ENCODE measurements around the gene C2CD4B. TPM values are rescaled to one million over a fixed set of nuclear protein-coding genes. Genes with fewer than 3 reads are reported as not detected.

C2CD4B gene
- total and polyA plus RNA-seq, 2 of the 13 experiments (the other 11 are each of a cell fraction or from before 2014, with no cell fraction given), result not detected

GRCh38 chr15:62153228-62153627 is 11.9 kb downstream of the C2CD4B start:
- H3K9ac ChIP-seq (ENCODE audit: insufficient read depth, low read depth, low read length), result no peak overlapping the region
- FAIRE-seq (no peak), ATAC-seq (no peak), DNase-seq (ENCODE audit: low spot score) (no peak)
- H3K4me1 ChIP-seq (ENCODE audit: insufficient read depth, low read length), result no peaks in the 10 kb centered on the region
- no TSS peak for BruUV-seq (replicated peaks)
- H3K27me3 ChIP-seq (ENCODE audit: control insufficient read depth in 1 of 2, insufficient read depth in 2 of 2, low read length in 2 of 2), result 0 out of 5 replicates have a peak, but pooled peaks cover 0 to 2% of the 10 kb centered on the region in 2 experiments
- WGBS (ENCODE audit: low lambda C conversion rate), result under 1% methylated on average over 4 of the region's 4 CpGs
- no peaks in the 10 kb centered on the region for H4K20me1 ChIP-seq (ENCODE audit: insufficient read depth, low read length)
- CTCF ChIA-PET (ENCODE audit: low intra/inter-chr PET ratio, low total read pairs), result no interaction called here
- H3K4me3 ChIP-seq (replicated peaks in 1 of 3; ENCODE audit: insufficient read depth in 1 of 3, low read depth in 2 of 3, low read length in 3 of 3), result no peak overlapping the region
- H3K4me2 ChIP-seq (ENCODE audit: low read depth, low read length), result no peak overlapping the region
- POLR2A ChIA-PET, result no interaction called here
- intact Hi-C loops (cut with micrococcal nuclease; ENCODE audit: unreplicated experiment), result no loop called here
- no peaks in the 10 kb centered on the region for H3K79me2 ChIP-seq (ENCODE audit: insufficient read depth, low read length)
- H3K9me3 ChIP-seq (ENCODE audit: low read length), result no peaks in the 10 kb centered on the region
- in situ Hi-C loops (cut with HindIII; ENCODE audit: extremely low pct_ligation_motif_present, low pct_unique_long_range_greater_than_20kb), result no loop called here
- no peaks in the 10 kb centered on the region for H3K36me3 ChIP-seq (replicated peaks in 1 of 2; ENCODE audit: control insufficient read depth in 1 of 2, insufficient read depth in 2 of 2, low read length in 2 of 2)
- H2AFZ ChIP-seq (ENCODE audit: low read length), result no peak overlapping the region
- H3K27ac ChIP-seq (ENCODE audit: extremely low read length, insufficient read depth, low read length), result no peak overlapping the region
- TF ChIP-seq NR2F1 (CRISPR knock-in tag; IDR thresholded peaks at IDR 0.05) (no peak), ZBTB14 (CRISPR knock-in tag; IDR thresholded peaks at IDR 0.05) (no peak), XRCC5 (optimal IDR thresholded peaks at IDR 0.05; ENCODE audit: low read length) (no peak), MXI1 (IDR thresholded peaks at IDR 0.05; ENCODE audit: borderline replicate concordance, low read depth, low read length) (no peak), ZHX1 (CRISPR knock-in tag; IDR thresholded peaks at IDR 0.05; ENCODE audit: low read depth) (no peak), GPBP1L1 (CRISPR knock-in tag; IDR thresholded peaks at IDR 0.05) (no peak), SIX4 (CRISPR knock-in tag; IDR thresholded peaks at IDR 0.05) (no peak), ZNF484 (CRISPR knock-in tag; IDR thresholded peaks at IDR 0.05; ENCODE audit: borderline replicate concordance, low read depth) (no peak), ZNF709 (CRISPR knock-in tag; IDR thresholded peaks at IDR 0.05) (no peak), PAXIP1 (CRISPR knock-in tag; conservative IDR thresholded peaks at IDR 0.05) (no peak), MED13 (CRISPR knock-in tag; IDR thresholded peaks at IDR 0.05) (no peak), ZNF572 (CRISPR knock-in tag; IDR thresholded peaks at IDR 0.05) (no peak), ZNF253 (CRISPR knock-in tag; IDR thresholded peaks at IDR 0.05; ENCODE audit: borderline replicate concordance) (no peak), ESRRA (CRISPR knock-in tag; IDR thresholded peaks at IDR 0.05; ENCODE audit: low read depth) (no peak), POGZ (CRISPR knock-in tag; IDR thresholded peaks at IDR 0.05) (no peak)
